ENCODE data around the gene VPS26B. TPM values are rescaled to one million over a fixed set of nuclear protein-coding genes. Genes with fewer than 3 reads are reported as not detected.

VPS26B gene
- total RNA-seq, 1 donor from 2014 or later, result 37.2 TPM

DNA sequence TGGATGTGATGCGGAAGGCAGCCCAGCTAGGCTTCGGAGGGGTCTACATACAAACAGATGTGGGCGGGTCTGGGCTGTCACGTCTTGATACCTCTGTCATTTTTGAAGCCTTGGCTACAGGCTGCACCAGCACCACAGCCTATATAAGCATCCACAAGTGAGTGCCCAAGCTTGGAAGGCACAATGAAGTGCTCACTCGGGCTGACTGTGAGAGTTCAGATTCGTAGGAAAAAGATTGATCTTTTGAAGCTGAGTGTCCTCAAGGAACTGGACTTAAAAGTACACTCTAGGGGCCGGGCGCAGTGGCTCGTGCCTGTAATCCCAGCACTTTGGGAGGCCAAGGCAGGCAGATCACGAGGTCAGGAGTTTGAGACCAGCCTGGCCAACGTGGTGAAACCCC lies 32.6 kb downstream of the VPS26B start:
- DNase-seq, result no peak
- Histone ChIP-seq H3K36me3 (peaks cover 43% of the 10 kb centered on the region), H3K9me3 (no peaks in the 10 kb centered on the region), H3K4me1 (peaks cover 18% of the 10 kb centered on the region), H3K27me3 (no peaks in the 10 kb centered on the region), H3K27ac (no peak overlapping the region), H3K4me3 (no peak overlapping the region)
- TF ChIP-seq, protein P1, sequence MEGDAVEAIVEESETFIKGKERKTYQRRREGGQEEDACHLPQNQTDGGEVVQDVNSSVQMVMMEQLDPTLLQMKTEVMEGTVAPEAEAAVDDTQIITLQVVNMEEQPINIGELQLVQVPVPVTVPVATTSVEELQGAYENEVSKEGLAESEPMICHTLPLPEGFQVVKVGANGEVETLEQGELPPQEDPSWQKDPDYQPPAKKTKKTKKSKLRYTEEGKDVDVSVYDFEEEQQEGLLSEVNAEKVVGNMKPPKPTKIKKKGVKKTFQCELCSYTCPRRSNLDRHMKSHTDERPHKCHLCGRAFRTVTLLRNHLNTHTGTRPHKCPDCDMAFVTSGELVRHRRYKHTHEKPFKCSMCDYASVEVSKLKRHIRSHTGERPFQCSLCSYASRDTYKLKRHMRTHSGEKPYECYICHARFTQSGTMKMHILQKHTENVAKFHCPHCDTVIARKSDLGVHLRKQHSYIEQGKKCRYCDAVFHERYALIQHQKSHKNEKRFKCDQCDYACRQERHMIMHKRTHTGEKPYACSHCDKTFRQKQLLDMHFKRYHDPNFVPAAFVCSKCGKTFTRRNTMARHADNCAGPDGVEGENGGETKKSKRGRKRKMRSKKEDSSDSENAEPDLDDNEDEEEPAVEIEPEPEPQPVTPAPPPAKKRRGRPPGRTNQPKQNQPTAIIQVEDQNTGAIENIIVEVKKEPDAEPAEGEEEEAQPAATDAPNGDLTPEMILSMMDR (IDR thresholded peaks at IDR 0.05), result no peak
- ATAC-seq, result no peak
- intact Hi-C loops (cut with DNase I), result no loop called here

DNA sequence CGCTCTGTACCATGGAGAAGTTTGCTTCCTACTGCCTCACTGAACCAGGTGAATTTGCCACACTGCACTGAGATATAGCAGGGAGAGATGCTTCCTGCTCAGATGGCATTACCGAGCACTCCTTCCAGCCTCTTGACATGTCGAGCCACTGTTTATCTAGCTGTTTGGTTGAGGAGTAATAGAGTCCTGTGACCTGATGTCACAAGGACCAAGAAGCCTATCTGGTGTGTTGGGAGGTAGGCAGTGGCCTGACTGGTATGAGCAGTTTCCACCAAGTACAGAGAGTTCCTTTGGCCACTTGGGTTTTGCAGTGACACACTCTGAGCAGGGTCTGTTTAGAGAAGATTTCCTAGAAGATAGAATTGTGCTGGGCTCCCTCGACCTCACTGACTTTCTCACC lies 34.1 kb downstream of the VPS26B start:
- intact Hi-C loops (cut with DNase I), result no loop called here
- peak; percentile 82 for ATAC-seq
- peaks cover 12% of the 10 kb centered on the region for H3K4me1 ChIP-seq
- peaks cover 58% of the 10 kb centered on the region for H3K36me3 ChIP-seq
- H3K27me3 ChIP-seq, result no peaks in the 10 kb centered on the region
- no peaks in the 10 kb centered on the region for H3K9me3 ChIP-seq
- H3K4me3 ChIP-seq, result no peak overlapping the region
- DNase-seq, result no peak
- no peak overlapping the region for H3K27ac ChIP-seq
- TF ChIP-seq, protein P1 (IDR thresholded peaks at IDR 0.05), result no peak

DNA sequence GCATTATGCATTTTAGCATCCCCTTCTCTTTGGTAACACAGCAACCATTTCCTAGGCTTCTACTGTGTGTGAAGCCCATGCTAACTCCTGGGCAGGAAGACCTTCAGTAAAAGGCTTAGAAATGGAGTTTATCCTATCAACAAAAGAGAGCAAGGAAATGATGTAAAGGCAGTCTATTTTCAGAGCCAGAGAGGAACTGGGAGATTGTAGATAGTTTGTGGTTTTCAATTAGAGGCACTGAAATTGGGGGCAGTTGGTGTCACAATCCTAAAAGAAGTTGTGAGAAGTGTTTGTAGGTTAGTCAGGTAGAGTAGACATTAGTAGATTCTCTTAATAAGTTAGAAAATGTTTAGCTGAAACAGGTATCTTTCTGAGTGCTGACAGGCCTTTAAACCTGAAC lies 36.0 kb downstream of the VPS26B start:
- TF ChIP-seq, protein P1 (IDR thresholded peaks at IDR 0.05), result no peak
- Histone ChIP-seq H3K27me3 (no peaks in the 10 kb centered on the region), H3K9me3 (no peaks in the 10 kb centered on the region), H3K27ac (no peak overlapping the region), H3K4me1 (peaks cover 3% of the 10 kb centered on the region), H3K4me3 (no peak overlapping the region), H3K36me3 (peaks cover 60% of the 10 kb centered on the region)
- intact Hi-C loops (cut with DNase I), result no loop called here
- ATAC-seq (no peak), DNase-seq (no peak)

DNA sequence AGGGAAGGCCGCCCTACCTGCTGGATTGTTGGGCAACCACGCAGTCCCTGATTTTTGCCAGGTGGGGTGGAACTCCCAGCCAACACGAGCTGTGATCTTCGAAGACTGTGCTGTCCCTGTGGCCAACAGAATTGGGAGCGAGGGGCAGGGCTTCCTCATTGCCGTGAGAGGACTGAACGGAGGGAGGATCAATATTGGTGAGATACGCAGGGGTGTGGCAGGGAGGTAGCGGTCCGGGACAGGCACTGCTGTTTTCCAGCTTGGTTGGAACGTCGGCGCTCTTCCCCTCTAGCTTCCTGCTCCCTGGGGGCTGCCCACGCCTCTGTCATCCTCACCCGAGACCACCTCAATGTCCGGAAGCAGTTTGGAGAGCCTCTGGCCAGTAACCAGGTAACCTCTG lies 36.5 kb downstream of the VPS26B start:
- peaks cover 60% of the 10 kb centered on the region for H3K36me3 ChIP-seq
- intact Hi-C loops (cut with DNase I), result no loop called here
- TF ChIP-seq, protein P1 (IDR thresholded peaks at IDR 0.05), result no peak
- no peak overlapping the region for H3K4me3 ChIP-seq
- H3K4me1 ChIP-seq, result no peaks in the 10 kb centered on the region
- no peaks in the 10 kb centered on the region for H3K9me3 ChIP-seq
- ATAC-seq (no peak), DNase-seq (no peak)
- no peak overlapping the region for H3K27ac ChIP-seq
- no peaks in the 10 kb centered on the region for H3K27me3 ChIP-seq

DNA sequence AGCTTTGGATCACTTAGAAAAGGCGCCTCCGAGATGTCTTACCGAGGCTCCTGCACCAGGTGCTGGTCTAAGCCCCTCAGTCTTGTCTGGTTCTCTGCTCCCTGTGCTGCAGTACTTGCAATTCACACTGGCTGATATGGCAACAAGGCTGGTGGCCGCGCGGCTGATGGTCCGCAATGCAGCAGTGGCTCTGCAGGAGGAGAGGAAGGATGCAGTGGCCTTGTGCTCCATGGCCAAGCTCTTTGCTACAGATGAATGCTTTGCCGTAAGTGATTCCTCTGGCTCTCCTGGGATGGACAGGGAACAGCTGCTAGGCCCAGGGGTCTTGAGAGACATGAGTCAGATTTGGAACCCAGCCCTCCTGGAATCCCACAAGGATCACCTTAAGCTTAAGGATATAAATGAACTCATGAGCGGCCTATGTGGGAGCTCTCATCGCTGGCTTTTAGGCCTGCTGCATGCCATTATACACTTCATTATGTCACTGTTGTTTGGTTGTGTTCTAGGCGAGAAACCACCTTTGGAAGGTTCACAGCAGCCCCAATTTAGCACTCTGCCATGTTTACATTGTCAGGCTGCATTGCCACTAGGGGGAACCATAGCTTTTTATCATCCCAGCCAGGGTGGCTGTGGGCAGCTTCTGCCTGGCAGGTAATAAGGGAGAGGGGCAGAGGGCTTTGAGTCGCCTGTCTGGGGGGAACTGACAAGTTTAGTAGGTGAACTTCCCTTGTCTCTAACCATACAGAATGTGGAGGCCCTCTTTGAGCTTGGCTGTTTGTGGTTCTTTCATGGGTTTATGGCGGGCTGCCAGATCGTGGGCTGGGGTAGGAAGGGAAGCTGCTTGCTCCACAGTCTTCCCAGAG lies 37.4 kb downstream of the VPS26B start:
- peak; percentile 35 for ATAC-seq
- no peak for DNase-seq
- no peak overlapping the region for H3K27ac ChIP-seq
- peaks cover 60% of the 10 kb centered on the region for H3K36me3 ChIP-seq
- TF ChIP-seq, protein P1 (IDR thresholded peaks at IDR 0.05), result peak; percentile 51
- intact Hi-C loops (cut with DNase I), result no loop called here
- peaks cover 6% of the 10 kb centered on the region for H3K4me1 ChIP-seq
- H3K4me3 ChIP-seq, result no peak overlapping the region
- no peaks in the 10 kb centered on the region for H3K27me3 ChIP-seq
- no peaks in the 10 kb centered on the region for H3K9me3 ChIP-seq
